HG02840 (cell line): ENCODE data around the gene FNBP1.

Experiments
- ATAC-seq: cut with Tn5 transposase; IDR thresholded peaks from one replicate; pipeline ENCODE4 v1.9.1; 2021; ENCODE audit warnings: mild to moderate bottlenecking, moderate library complexity, moderate number of reproducible peaks; ENCODE audit not compliant: unreplicated experiment, low FRiP score

The FNBP1 gene

DNA sequence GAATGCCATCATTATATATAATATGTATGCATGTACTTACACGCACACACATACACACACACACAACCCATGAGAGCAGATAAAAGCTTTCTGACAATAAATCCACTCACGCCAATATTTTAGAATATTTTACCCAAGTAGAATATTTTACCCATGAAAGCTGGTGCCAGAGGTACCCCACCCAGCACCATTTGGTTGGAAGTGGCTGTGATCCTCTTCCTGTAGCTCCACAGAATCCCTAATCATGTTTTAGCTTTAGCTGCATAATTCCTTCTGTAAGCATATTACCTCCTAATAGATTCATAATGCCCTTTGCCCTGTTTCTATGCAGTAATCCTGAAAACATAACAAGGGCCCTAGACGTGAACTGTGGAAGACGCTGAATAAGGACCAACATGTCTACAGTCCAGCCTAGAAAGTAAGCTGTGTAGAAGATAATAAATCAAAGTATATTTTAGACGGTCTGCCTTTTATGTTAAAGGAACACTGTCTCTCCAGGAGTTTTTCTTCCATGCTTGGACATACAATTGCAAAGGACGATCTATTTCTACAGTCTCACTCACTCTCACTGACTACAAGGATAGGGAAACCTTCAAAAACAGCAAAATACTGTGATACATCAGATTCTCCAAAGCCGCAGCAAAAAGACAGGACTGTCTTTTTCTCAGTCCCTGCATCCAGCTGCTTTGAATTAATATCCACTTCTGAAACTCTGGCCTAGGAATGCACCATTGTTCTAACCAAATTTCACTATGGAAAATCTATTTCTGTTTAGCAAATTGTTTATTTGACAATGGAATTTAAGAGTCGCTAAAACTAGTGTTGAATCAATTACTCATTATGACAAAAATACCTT is 109.6 kb downstream of the FNBP1 start:
- no peak for ATAC-seq

DNA sequence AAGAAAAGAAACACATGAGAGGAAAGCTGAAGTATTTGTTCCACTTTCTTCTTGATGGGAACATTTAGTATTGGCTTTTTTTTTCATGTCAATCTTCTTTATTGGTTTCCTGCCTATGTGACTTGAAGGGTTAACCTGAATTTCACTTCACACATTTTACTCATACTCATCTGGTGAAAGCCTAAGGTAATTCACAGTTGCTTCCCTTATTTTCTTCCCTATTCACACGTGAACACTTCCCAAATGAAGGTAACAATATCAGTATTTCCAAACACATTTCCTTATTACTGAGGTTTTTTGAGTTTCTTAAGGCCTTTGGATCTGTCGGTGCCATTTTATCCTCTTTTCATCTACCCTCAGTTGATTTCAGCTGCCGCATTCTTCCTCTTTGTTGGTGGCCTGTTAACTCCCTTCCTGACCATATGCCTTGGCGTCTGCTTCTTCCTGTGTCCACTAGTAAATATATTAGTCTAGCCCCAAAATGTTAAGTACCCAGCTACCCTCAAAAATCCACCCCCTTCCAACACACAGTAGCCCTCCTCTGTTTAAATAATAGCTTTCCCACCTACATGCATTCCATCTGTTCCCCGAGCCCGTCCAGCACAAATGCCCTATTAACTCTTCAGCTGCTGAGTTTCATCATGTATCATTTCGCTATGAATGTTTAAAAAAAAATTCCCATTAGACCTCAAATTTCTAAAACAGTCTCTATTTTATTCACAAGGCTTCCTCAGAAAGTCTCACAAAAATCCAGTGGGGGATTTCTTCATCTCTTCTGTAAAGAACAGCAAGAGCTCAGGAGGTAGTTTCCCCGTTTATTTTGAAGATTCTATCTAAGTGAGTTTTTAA is 110.5 kb downstream of the FNBP1 start:
- no peak for ATAC-seq

DNA sequence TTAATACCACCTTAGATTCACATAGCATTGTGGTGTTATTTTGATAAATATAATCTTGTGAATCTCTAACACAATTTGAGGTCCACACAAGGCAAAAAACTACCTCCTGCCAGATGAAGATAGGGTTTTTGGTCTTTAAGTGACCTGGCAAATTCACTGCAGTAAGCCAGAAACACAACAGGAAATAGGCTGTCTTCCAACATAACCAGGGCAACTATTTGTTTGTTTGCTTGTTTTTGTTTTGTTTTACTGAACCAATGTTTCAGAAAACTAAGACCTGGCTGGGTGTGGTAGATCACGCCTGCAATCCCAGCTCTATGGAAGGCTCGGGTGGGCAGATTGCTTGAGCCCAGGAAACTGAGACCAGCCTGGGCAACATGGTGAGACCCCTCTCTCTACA is 112.2 kb downstream of the FNBP1 start:
- no peak for ATAC-seq

DNA sequence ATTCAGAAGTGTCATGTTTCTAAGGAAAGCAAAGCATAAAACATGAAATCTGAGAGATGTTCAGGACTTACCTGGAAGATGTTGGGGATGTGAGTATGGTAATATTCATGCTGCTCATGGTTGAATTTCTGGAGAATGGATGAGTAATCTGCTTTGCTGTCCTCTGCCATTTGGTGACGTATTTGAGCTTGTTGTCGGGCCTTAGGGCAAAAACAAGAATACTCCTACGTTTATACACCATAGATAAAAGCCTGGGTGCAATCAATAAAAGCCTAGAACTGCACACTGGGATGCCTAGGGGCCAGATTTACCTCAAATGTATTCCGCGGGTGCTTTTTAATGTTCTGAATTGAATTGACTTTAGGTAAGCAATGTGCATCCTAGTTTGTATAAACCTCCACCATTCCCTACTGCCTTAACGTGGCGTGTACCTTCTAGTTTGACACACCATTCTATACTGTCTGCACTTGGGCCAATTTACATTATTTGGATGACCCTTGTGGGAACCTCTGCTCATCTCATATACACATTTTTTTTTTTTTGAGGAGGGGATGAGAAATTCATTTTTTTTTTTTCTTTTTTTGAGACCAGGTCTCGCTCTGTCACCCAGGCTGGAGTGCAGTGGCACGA is 113.4 kb downstream of the FNBP1 start:
- no peak for ATAC-seq

DNA sequence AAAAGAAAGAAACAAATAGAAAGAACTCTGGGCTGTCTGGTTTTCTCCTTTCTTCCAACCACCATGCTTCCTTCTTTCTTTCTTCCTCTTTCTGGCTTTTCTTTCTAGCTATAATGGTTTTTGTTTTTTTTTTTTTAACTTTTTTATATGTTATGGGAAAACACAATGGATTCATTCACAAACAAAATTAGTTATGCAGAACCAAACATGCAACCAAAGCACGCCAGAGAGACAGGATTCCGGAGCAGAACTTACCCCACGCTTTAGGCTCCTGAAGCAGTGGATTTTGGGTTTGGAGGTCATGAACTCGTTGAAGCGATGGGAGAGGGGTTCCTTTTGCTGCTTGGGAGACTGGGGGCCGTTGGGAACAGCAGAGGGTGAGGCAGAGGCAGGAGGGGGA is 119.4 kb downstream of the FNBP1 start:
- no peak for ATAC-seq

DNA sequence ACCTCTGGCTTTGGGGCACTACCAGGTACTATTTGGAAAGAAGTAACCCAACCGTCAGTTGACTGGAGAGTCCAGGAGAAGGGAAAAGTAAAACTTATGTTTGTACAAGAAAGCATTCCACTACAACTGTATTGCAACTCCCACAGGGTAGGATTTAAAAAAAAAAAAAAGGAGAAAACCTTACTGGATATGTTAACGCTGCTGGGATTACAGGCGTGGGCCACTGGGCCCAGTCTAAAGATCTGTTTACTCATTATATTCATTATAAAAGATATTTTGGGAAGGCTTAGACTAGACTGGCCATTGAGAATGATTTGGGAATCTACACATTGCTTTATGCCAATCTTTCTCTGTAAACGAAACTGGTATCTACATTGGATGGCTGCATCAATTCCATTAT is 121.1 kb downstream of the FNBP1 start:
- ATAC-seq = no peak

DNA sequence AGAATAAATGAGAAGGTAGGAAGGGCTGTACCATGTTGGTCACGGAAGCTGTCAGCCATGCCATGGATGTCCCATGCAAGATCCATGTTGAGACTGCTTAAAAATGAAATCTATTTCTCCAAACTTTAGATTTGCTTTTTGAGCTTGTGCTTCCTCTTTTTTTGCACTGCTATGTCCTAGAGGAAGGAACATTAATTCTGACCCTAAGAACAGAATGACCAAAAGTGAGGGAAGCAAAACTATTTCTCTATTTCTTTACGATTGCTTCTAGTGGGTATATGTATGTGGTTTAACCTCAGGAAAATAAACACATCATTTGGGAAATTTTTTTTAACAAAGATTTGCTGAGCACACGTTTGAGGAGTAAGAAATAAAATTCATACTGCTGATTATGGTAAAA is 123.1 kb downstream of the FNBP1 start:
- ATAC-seq = no peak

DNA sequence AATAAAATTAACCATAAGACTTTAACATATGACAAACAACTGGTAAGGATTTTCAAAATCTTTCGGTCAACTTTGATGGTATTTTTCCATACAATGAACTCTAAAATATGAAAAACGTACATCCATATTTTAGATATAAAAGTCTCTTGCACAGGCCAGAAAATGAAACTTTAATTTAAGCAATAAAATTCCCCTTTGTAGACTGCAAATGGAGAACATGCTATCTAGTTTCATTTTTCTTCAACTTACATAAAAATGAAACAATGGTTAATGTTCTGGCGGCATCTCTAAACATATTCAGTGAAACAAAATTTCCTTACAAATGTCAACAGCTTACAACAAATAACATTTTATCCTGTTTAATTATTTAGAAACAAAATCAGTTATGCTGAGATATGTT is 123.7 kb downstream of the FNBP1 start:
- ATAC-seq = no peak

DNA sequence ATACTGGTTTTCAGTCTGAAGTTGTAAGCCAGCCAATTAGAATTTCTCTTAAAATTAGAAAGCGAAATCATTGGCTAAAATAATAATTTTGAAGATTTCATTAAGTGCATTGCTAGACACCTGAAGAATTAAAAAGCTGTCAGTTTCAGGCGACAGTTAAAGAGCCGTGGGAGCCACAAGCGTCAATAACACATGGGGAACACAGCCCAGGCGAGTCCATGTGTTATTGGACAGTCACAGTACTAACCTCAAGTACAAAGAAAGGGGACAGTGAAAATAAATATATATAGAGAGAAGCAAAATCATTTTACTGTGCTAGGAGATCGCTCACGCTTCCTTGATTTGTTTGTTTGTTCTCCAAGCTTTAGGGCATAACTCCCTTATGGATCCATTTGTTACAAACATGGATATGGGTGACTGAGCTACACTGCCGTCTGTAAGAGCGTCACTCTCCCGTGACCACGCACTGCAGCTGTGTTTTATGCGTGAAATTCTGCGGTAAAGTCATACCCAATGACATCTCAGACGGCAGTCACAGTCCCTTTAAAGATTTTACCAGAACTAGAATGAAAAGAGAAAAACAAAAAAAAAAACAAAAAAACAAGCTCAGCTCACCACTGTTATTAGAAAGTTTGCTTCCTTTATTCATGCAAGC is 124.6 kb downstream of the FNBP1 start:
- ATAC-seq = no peak

DNA sequence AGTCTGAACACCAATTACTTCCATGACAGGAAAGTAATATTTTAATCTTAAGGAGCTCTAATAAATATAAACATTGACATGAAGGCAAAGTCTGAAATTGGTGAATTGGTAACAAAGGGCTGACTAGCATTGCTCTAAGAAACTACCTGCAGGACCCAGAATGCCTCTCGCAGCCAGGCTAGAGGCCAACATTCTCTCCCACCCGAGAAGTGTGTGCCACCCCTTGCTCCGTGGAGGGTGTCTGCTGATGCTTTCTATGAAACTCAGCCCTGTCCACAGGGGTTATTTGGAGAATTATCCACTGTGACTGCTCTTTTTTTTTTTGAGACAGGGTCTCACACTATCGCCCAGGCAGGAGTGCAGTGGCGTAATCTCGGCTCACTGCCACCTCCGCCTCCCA is 126.3 kb downstream of the FNBP1 start:
- ATAC-seq = no peak

DNA sequence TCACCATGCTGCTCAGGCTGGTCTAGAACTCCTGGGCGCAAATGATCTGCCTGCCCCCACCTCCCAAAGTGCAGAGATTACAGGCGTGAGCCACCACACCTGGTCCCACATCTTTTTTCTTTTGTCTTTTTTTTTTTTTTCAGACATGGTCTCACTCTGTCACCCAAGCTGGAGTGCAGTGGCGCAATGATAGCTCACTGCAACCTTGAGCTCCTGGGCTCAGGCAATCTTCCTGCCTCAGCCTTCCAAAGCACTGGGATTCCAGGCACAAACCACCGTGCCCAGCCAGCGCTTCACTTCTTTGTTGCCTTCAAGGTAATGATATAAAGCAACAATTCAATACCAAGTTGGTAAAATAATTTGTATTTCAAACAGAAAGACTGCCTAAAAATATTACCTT is 128.9 kb downstream of the FNBP1 start:
- ATAC-seq = no peak

DNA sequence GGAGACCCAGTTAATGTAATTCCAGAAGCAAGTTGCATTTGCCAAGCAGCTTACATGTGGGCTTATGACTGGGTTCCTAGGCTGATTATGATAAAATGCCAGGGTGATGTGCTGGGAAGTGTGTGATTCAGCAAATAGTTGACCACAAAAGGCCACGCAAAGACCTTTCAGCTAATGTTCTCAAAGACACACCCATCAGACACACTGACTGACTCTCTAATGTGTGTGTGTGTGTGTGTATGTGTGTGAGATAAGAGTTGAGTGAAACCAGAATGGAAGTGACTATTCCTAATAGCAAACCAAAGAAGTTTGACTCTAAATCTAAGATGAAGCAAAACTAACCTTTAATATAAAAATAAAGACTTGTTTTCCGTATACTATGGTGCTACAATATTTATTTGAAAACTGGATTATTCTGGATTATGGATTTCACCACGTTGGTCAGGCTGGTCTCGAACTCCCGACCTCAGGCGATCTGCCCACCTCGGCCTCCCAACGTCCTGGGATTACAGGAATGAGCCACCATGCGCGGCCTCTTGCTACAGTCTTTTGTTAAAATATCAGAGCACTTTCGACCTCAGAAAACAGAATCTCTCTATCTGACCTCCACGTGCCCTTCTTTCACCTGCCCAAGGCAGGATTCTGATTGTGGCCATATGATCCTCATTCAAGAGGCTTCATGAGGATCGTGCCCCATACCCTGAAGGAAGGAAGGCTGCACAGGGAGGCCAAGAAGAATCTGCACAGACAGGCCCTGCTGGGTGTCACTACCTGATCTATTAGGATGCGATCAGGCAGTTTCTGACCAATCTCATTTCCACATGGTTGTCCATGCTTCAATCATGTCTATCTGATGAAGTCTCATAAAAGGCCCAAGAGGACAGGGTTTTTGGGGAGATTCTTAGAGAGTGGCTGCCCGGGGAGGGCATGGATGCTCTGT is 132.1 kb downstream of the FNBP1 start:
- ATAC-seq = no peak

DNA sequence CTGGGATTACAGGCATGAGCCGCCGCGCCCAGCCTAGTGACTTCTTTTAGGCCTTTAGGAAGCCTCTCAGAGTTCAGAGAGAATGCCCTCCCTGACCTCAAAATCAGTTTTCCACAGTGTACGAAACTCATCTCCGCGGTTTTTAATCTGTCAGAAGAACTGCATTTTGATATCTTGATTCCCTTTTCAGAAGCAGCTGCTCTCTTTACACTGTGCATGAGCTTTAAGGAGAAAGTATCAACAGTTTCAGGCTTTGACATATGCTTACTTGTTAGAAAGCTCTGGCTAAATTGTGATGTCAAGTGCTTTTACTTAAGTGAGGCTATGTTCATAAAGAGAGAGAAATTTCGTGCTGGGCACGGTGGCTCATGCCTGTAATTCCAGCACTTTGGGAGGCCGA is 133.1 kb downstream of the FNBP1 start:
- no peak for ATAC-seq

DNA sequence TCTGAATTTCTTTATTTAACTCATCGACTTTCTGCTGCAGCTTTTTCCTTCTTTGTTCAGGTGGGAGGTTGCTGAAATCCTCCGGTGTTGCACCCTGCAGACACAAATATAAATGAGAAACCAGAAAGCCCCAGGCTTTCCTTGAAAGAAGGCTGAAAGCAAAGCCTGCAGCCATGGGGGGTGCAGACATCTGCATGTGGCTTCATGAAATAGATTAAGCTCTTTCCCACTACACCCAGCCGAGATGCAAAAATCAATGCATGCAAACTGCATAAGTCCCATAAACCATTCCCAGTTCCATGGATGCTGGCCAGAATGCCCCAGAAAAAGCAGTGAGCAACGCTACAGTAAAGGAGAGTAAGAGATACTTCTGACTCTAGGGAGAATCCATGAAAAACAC is 134.1 kb downstream of the FNBP1 start:
- no peak for ATAC-seq

DNA sequence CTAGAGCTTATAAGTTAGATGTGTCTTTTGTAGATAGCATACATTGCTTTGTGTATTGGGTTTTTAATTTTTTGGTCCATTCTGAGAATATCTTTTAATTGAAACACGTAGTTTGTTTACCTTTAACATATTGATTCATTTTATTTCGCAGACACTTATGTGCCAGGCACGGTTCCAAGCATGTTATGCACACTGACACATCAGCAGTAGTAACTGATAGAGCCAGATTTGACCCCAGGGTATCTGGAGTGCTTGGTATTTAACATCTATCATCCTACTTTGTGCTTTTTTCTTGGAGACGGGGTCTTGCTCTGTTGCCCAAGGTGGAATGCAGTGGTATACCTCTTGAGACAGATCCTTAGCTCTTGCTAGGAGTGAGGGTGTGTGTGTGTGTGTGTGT is 135.8 kb downstream of the FNBP1 start:
- no peak for ATAC-seq

DNA sequence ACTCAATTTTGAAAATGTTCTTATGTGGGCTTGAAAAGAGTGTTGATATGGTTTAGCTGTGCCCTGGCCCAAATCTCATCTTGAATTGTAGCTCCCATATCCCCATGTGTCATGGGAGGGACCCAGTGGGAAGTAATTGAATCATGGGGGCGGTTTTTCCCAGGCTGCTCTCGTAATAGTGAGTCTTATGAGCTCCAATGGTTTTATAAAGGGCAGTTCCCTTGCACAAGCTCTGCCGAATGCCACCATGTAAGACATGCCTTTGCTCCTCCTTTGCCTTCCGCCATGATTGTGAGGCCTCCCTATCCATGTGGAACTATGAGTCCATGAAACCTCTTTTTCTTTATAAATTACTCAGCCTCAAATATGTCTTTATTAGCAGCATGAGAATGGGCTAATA is 136.7 kb downstream of the FNBP1 start:
- ATAC-seq = no peak

DNA sequence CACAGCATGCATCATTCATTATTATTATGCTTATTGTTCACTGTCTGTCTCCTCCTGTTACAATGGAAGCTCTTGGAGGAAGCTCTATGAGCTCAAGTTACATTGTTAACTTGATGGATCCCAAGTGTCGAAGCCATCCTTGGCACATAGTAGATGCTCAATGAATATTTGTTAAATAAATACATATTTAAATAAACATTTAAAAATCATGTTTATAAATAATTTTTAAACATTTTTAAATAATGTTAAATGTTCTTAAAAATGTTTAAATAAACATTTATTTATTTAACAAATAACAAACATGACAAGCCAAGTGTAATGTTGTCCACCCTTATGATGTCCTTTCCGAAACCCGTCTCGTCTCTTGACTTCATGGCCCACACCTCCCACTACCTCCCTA is 138.3 kb downstream of the FNBP1 start:
- ATAC-seq = no peak

DNA sequence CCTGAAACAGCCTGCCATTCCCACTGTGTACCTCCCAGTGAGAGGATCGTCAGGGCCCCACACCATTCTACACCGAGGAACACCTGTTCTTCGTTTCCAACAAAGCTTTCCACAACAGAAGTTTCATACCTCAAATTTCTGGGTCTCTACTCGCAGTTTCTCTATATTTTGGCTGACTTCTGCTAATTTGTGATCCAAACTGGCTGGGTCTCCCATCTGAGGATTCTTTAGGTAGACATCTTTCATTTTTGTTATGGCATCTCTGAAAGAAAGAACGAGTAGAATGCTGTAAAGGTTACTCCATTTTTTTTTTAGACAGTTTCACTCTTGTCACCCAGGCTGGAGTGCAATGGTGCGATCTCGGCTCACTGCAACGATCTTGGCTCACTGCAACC is 140.3 kb downstream of the FNBP1 start:
- no peak for ATAC-seq

DNA sequence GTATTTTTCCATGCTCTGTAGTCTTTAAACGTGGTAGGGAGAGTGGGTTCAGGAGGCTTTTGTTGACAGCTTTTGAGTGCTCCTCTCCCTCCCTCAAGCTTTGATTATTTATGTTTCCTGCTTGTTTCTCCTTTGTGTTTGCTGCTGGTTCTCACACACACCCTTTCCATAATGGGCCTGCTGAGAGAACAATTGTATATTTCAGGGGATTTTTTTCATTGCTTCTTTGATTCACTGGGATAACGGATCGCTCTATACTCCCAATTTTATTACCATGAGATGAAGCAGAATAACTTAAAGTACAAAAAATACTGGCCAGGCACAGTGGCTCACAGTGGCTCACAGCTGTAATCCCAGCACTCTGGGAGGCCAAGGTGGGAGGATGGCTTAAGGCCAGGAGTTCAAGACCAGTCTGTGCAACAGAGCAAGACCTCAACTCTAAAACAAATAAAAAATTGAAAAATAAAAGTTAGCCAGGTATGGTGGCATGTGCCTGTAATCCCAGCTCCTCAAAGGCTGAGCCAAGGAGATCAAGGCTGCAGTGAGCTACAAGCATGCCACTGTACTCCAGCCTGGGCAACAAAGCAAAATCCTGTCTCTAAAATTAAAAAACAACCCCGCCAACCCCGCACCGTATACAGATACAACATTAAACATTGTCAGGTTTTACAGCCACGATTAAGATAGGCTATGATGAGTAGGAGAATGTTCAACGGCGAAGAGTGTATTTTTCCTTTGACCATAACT is 140.8 kb downstream of the FNBP1 start:
- no peak for ATAC-seq
